OCI-LY3 (cell line): ENCODE results near the gene GCSH.

Experiments used
- H2AFZ ChIP-seq: fragments of 200-600, 300-600 bp; shearing (Covaris generic); 2 replicates; pipeline ENCODE4 v1.6.0; 2014; ENCODE audit warnings: antibody characterized with exemption, low read depth, low read length
- H3K27ac ChIP-seq: fragments of 200-600, 300-600 bp; sonication (generic); 2 replicates; pipeline ENCODE4 v1.5.1; 2014; ENCODE audit warnings: mild to moderate bottlenecking, low read length, moderate library complexity, mixed read lengths
- H3K27me3 ChIP-seq: fragments of 200-600, 300-600 bp; sonication (generic); 2 replicates; pipeline ENCODE4 v1.6.1; 2014; ENCODE audit warnings: low read depth, low read length, mixed read lengths
- H3K36me3 ChIP-seq: fragments of 200-600, 300-600 bp; sonication (generic); replicated peaks from 2 replicates; pipeline ENCODE3; 2014; ENCODE audit warnings: low read depth, low read length, mixed read lengths
- H3K4me1 ChIP-seq: fragments of 300-600, 200-600 bp; sonication (generic); 2 replicates; pipeline ENCODE4 v1.6.1; 2014; ENCODE audit warnings: low read length, mixed read lengths
- H3K4me2 ChIP-seq: fragments of 200-600, 300-600 bp; sonication (generic); 2 replicates; pipeline ENCODE4 v1.6.1; 2014; ENCODE audit warnings: low read length, mixed read lengths
- H3K4me3 ChIP-seq: fragments of 300-600, 200-600 bp; sonication (generic); 2 replicates; pipeline ENCODE4 v1.5.1; 2014; ENCODE audit warnings: antibody characterized with exemption, mild to moderate bottlenecking, low read length, moderate library complexity
- H3K79me2 ChIP-seq: fragments of 300-600, 200-600 bp; shearing (Covaris generic); 2 replicates; pipeline ENCODE4 v1.6.1; 2014; ENCODE audit warnings: mild to moderate bottlenecking, low read length, mixed read lengths
- H3K9ac ChIP-seq: fragments of 300-600, 200-600 bp; shearing (Covaris generic); 2 replicates; pipeline ENCODE4 v1.6.0; 2014; ENCODE audit warnings: mild to moderate bottlenecking, low read length, moderate library complexity
- H3K9me3 ChIP-seq: fragments of 200-600, 300-600 bp; shearing (Covaris generic); 2 replicates; pipeline ENCODE4 v1.6.1; 2014; ENCODE audit warnings: low read length, mixed read lengths; ENCODE audit not compliant: insufficient read depth
- H4K20me1 ChIP-seq: fragments of 200-600, 300-600 bp; sonication (generic); 2 replicates; pipeline ENCODE4 v1.6.1; 2016; ENCODE audit warnings: low read length, mixed read lengths; ENCODE audit not compliant: insufficient read depth
- EZH2phosphoT487 ChIP-seq: fragments of 200-600 bp; shearing (Covaris generic); IDR thresholded peaks from 2 replicates; pipeline ENCODE4 v1.6.1; 2018; ENCODE audit warnings: antibody characterized with exemption, mixed run types, low read depth
- TF ChIP-seq, protein P1 (sequence below): fragments of 200-600, 300-600 bp; sonication (generic); IDR thresholded peaks from 2 replicates; pipeline ENCODE4 v1.5.1; 2014; ENCODE audit warnings: antibody characterized with exemption, low read length, low read depth

Gene GCSH

DNA sequence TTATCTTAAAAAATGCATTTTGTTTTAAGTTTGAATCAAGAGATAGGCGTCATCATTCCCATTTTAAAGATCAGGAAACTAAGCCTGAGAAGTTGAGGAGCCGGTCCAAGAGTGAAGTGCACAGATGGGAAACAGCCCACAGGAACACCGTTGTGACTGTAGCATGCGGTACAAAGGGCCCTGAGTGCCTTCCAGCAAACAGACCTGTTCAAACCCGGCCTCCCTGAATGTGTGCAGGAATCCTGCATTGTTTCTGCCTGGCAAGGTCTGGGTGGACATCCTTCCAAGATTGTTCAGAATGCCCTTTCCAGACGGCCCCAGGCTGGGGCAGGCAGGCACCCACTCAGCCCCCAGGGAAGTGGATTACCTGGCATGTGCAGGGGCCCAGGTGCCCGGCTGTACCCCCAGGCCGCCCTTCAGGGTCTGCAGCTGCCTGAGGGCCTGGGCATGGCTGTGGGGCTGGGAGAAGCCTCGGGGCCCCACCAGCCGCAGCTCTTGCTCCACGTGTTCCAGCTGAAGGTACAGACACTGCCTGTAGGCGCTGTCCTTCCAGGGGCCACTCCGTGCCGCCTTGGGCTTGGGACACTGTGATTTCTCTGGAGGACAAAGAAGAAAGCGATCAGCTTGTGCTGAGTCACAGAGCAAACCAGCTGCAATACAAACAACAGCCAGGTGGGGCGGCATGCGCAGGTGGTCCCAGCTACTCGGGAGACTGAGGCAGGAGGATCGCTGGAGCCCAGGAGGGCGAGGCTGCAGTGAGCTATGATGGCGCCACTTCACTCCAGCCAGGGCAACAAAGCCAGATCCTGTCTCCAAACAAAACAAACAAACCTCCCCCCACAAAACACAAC lies 45.0 kb upstream of the GCSH start:
- TF ChIP-seq EZH2phosphoT487, result no peak
- TF ChIP-seq, protein P1, sequence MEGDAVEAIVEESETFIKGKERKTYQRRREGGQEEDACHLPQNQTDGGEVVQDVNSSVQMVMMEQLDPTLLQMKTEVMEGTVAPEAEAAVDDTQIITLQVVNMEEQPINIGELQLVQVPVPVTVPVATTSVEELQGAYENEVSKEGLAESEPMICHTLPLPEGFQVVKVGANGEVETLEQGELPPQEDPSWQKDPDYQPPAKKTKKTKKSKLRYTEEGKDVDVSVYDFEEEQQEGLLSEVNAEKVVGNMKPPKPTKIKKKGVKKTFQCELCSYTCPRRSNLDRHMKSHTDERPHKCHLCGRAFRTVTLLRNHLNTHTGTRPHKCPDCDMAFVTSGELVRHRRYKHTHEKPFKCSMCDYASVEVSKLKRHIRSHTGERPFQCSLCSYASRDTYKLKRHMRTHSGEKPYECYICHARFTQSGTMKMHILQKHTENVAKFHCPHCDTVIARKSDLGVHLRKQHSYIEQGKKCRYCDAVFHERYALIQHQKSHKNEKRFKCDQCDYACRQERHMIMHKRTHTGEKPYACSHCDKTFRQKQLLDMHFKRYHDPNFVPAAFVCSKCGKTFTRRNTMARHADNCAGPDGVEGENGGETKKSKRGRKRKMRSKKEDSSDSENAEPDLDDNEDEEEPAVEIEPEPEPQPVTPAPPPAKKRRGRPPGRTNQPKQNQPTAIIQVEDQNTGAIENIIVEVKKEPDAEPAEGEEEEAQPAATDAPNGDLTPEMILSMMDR, result no peak; the same call in 1 of the 2 replicates
- Histone ChIP-seq H3K36me3 (no peaks in the 10 kb centered on the region), H3K9me3 (no peaks in the 10 kb centered on the region), H3K4me2 (no peak overlapping the region), H3K9ac (no peak overlapping the region), H3K4me3 (no peak overlapping the region), H3K4me1 (no peaks in the 10 kb centered on the region), H3K27me3 (peaks cover 5% of the 10 kb centered on the region; the same call in 1 of the 2 replicates), H2AFZ (no peak overlapping the region), H3K79me2 (no peaks in the 10 kb centered on the region), H3K27ac (no peak overlapping the region), H4K20me1 (no peaks in the 10 kb centered on the region)

GRCh38 chr16:81138831-81139557 lies 42.8 kb upstream of the GCSH start:
- no peak overlapping the region for H3K4me2 ChIP-seq
- H3K79me2 ChIP-seq, result no peaks in the 10 kb centered on the region
- H3K9me3 ChIP-seq, result no peaks in the 10 kb centered on the region
- TF ChIP-seq, protein P1, result no peak
- TF ChIP-seq EZH2phosphoT487, result no peak
- no peaks in the 10 kb centered on the region for H4K20me1 ChIP-seq
- no peak overlapping the region for H3K4me3 ChIP-seq
- peaks cover 6% of the 10 kb centered on the region for H3K4me1 ChIP-seq
- no peak overlapping the region for H3K27ac ChIP-seq
- no peaks in the 10 kb centered on the region for H3K36me3 ChIP-seq
- no peaks in the 10 kb centered on the region for H3K27me3 ChIP-seq
- H2AFZ ChIP-seq, result no peak overlapping the region
- H3K9ac ChIP-seq, result no peak overlapping the region

- Histone ChIP-seq H2AFZ (no peak overlapping the region), H3K9me3 (no peaks in the 10 kb centered on the region), H3K27me3 (no peaks in the 10 kb centered on the region), H3K4me3 (no peak overlapping the region), H3K27ac (no peak overlapping the region), H3K79me2 (no peaks in the 10 kb centered on the region), H3K4me1 (peaks cover 6% of the 10 kb centered on the region), H3K4me2 (no peak overlapping the region), H3K9ac (no peak overlapping the region), H3K36me3 (no peaks in the 10 kb centered on the region), H4K20me1 (no peaks in the 10 kb centered on the region)
- no peak for TF ChIP-seq EZH2phosphoT487
- TF ChIP-seq, protein P1, result no peak
Observed at GRCh38 chr16:81137754-81138153, 41.6 kb upstream of the GCSH start.
